Measurements from ENCODE around the gene GABRD. TPM values are rescaled to one million over a fixed set of nuclear protein-coding genes. Genes with fewer than 3 reads are reported as not detected.

GABRD gene
- total RNA-seq, 4 donors from 2014 or later: 0.57 to 5.4 (median 1.8) TPM; not detected in 1

- TF ChIP-seq CTCF (IDR thresholded peaks at IDR 0.05): no peak
- TF ChIP-seq POLR2A (IDR thresholded peaks at IDR 0.05): no peak
- Histone ChIP-seq H3K36me3 (peaks cover 0 to 19% (median 0%) of the 10 kb centered on the region in 3 donors), H3K27ac (no peak overlapping the region), H3K9me3 (no peaks in the 10 kb centered on the region), H3K4me3 (peak overlapping the region in 3 of 4 donors; percentile 66 to 77 (median 71)), H3K27me3 (peaks cover 0 to 49% (median 2%) of the 10 kb centered on the region in 4 donors), H3K4me1 (peaks cover 7 to 49% (median 8%) of the 10 kb centered on the region in 3 donors)
- WGBS, 2 donors: 60 to 76% methylated on average over 10 to 11 of the region's 16 CpGs
- DNase-seq: no peak
- intact Hi-C loops (cut with DNase I): no loop called here
These were observed 33.0 kb downstream of the GABRD start for GRCh38 chr1:2052054-2052679.

DNA sequence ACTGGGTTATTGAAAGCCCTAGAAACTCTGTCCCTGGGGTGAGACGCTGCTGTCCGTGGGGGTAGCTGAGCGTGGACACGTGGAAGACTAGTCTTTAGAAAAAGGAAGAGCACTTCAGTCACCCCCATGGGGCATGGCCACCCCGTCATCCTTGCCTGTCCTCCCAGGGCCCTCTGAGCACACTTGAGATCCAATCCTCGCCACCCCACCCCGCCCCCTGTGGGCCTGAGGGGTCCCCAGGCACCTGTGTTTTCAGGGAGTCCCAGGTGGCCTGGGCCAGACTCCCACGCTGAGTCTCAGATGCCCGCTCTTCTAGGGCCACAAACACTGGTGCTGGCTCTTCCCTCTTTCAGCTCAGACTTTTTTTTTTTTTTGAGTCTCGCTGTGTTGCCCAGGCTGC lies 33.6 kb downstream of the GABRD start:
- Histone ChIP-seq H3K36me3 (peaks cover 0 to 25% (median 0%) of the 10 kb centered on the region in 3 donors), H3K27ac (no peak overlapping the region), H3K9me3 (no peaks in the 10 kb centered on the region), H3K4me3 (no peak overlapping the region), H3K4me1 (peaks cover 7 to 49% (median 8%) of the 10 kb centered on the region in 3 donors), H3K27me3 (peaks cover 0 to 43% (median 2%) of the 10 kb centered on the region in 4 donors)
- 67 to 91% methylated on average over 3 to 8 of the region's 10 CpGs for WGBS, 2 donors
- DNase-seq: no peak
- intact Hi-C loops (cut with DNase I): no loop called here
- TF ChIP-seq POLR2A (IDR thresholded peaks at IDR 0.05) (no peak), CTCF (IDR thresholded peaks at IDR 0.05) (no peak)

GRCh38 chr1:2053217-2053616 lies 34.1 kb downstream of the GABRD start:
- Histone ChIP-seq H3K9me3 (no peaks in the 10 kb centered on the region), H3K27ac (no peak overlapping the region), H3K4me3 (no peak overlapping the region), H3K36me3 (peaks cover 0 to 26% (median 0%) of the 10 kb centered on the region in 3 donors), H3K27me3 (peaks cover 0 to 39% (median 2%) of the 10 kb centered on the region in 4 donors), H3K4me1 (peaks cover 7 to 45% (median 8%) of the 10 kb centered on the region in 3 donors)
- WGBS, 2 donors: 62 to 76% methylated on average over 4 to 15 of the region's 17 CpGs
- DNase-seq: no peak
- intact Hi-C loops (cut with DNase I): no loop called here
- TF ChIP-seq POLR2A (IDR thresholded peaks at IDR 0.05): no peak
- TF ChIP-seq CTCF (IDR thresholded peaks at IDR 0.05): no peak

DNA sequence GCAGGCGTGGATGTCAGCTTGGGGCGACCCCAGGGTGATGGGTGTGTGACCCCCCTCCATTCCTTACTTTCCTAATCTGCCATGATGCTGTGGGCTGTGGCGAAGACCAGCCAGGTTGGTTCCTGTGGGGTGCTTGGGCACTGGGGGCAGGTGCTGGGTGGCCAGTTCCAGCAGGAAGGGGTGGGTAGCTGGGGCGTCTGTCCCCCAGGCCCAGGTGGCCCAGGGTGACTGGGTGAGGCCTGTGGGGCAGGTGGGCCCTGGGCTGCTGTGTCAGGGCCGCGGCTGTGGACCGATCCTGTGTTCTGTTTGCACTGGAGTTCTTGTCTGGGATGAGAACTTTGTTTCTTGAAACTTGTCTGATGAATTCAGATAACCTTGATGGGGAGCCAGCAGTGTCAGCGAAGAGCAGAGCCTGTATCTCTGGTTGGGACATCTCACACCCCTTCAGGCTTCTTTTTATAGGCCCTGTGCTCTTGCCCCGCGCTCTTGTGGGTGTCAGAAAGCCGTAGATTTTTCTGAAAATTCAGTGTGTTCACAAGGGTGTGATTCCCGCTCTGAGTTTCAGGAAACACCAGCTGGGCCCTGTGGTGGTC lies 34.7 kb downstream of the GABRD start:
- Histone ChIP-seq H3K4me3 (no peak overlapping the region), H3K9me3 (no peaks in the 10 kb centered on the region), H3K27me3 (peaks cover 0 to 32% (median 2%) of the 10 kb centered on the region in 4 donors), H3K36me3 (peaks cover 0 to 33% (median 0%) of the 10 kb centered on the region in 3 donors), H3K27ac (no peak overlapping the region), H3K4me1 (peaks cover 7 to 44% (median 8%) of the 10 kb centered on the region in 3 donors)
- intact Hi-C loops (cut with DNase I): no loop called here
- no peak for DNase-seq
- WGBS, 2 donors: 81 to 89% methylated on average over 8 to 10 of the region's 12 CpGs
- no peak for TF ChIP-seq CTCF (IDR thresholded peaks at IDR 0.05)
- TF ChIP-seq POLR2A (IDR thresholded peaks at IDR 0.05): no peak

GRCh38 chr1:2054560-2054959 lies 35.4 kb downstream of the GABRD start:
- intact Hi-C loops (cut with DNase I): no loop called here
- Histone ChIP-seq H3K27ac (no peak overlapping the region), H3K36me3 (peaks cover 0 to 38% (median 0%) of the 10 kb centered on the region in 3 donors), H3K4me3 (no peak overlapping the region), H3K27me3 (peaks cover 0 to 25% (median 0%) of the 10 kb centered on the region in 4 donors), H3K9me3 (no peaks in the 10 kb centered on the region), H3K4me1 (peaks cover 3 to 38% (median 4%) of the 10 kb centered on the region in 3 donors)
- WGBS, 2 donors: 75 to 81% methylated on average over 16 to 22 of the region's 22 CpGs
- TF ChIP-seq POLR2A (IDR thresholded peaks at IDR 0.05) (no peak), CTCF (IDR thresholded peaks at IDR 0.05) (no peak)
- no peak for DNase-seq

All from esophagus squamous epithelium (tissue), 5 donors.